Measurements from ENCODE around the gene NOL6.

The NOL6 gene

DNA sequence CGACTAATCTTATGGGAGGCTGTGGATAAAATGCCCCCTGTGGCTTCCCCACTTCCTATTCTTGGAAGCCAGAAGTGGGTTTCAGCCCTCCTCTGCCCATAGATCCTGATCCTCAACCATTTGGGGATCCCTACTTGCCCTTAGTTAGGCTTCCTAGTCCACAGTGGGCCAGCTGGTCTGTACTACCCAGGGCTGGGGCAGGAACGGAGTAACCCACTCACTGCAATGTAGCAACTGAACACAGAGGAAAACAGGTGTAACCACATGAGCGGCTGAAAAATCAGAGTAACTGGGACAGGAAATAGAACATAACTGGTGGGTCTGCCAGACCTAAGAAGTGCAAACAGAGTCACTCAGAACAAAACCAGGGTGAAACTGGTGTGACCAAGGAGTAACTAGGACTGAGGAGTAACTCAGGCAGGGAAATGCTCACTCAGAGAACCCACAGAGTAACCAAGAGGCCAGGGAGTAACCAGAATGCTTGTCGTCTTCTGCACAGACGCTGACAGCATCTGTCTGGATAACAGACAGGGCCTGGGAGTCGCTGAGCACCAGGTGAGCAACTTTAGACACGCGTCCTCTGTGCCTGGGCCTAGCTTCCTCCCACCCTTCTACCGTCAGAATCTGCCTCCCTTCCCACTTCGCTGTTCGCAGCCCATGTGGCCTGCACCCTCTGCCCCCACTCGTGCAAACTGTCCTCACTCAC lies 27.3 kb downstream of the NOL6 start:
- no peaks in the 10 kb centered on the region for H3K9me2 ChIP-seq (replicated peaks; ENCODE audit: insufficient read depth, low read length)
- H3K4me3 ChIP-seq (ENCODE audit: low read length), result peak overlapping the region; percentile 92
- H3K27ac ChIP-seq (ENCODE audit: low read length), result peak overlapping the region; percentile 93
- H2AFZ ChIP-seq (ENCODE audit: low read length), result peak overlapping the region; percentile 71
- H3F3A ChIP-seq (ENCODE audit: insufficient read depth, low read length), result peaks cover 17% of the 10 kb centered on the region
- peak overlapping the region; percentile 84 for H3K9ac ChIP-seq (ENCODE audit: low read length)
- H3K4me1 ChIP-seq (ENCODE audit: low read length), result peaks cover 16% of the 10 kb centered on the region
- H3K4me2 ChIP-seq (ENCODE audit: low read depth, low read length), result peak overlapping the region; percentile 96
- H3K27me3 ChIP-seq (replicated peaks; ENCODE audit: insufficient read depth, low read length), result no peaks in the 10 kb centered on the region
- peak; percentile 86 for DNase-seq
- no peaks in the 10 kb centered on the region for H3K9me3 ChIP-seq (replicated peaks; ENCODE audit: insufficient read depth, low read length)
- H3K79me2 ChIP-seq (ENCODE audit: low read length), result peaks cover 48% of the 10 kb centered on the region
- H3K36me3 ChIP-seq (replicated peaks; ENCODE audit: insufficient read depth, low read length), result peaks cover 4% of the 10 kb centered on the region
- no peaks in the 10 kb centered on the region for H4K20me1 ChIP-seq (ENCODE audit: insufficient read depth, low read length)
- TF ChIP-seq, protein P1, sequence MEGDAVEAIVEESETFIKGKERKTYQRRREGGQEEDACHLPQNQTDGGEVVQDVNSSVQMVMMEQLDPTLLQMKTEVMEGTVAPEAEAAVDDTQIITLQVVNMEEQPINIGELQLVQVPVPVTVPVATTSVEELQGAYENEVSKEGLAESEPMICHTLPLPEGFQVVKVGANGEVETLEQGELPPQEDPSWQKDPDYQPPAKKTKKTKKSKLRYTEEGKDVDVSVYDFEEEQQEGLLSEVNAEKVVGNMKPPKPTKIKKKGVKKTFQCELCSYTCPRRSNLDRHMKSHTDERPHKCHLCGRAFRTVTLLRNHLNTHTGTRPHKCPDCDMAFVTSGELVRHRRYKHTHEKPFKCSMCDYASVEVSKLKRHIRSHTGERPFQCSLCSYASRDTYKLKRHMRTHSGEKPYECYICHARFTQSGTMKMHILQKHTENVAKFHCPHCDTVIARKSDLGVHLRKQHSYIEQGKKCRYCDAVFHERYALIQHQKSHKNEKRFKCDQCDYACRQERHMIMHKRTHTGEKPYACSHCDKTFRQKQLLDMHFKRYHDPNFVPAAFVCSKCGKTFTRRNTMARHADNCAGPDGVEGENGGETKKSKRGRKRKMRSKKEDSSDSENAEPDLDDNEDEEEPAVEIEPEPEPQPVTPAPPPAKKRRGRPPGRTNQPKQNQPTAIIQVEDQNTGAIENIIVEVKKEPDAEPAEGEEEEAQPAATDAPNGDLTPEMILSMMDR (IDR thresholded peaks at IDR 0.05; ENCODE audit: low read length), result no peak
- TF ChIP-seq EZH2phosphoT487 (IDR thresholded peaks at IDR 0.05; ENCODE audit: low read length) (no peak), EZH2 (optimal IDR thresholded peaks at IDR 0.05; ENCODE audit: low read depth, low read length) (no peak)

DNA sequence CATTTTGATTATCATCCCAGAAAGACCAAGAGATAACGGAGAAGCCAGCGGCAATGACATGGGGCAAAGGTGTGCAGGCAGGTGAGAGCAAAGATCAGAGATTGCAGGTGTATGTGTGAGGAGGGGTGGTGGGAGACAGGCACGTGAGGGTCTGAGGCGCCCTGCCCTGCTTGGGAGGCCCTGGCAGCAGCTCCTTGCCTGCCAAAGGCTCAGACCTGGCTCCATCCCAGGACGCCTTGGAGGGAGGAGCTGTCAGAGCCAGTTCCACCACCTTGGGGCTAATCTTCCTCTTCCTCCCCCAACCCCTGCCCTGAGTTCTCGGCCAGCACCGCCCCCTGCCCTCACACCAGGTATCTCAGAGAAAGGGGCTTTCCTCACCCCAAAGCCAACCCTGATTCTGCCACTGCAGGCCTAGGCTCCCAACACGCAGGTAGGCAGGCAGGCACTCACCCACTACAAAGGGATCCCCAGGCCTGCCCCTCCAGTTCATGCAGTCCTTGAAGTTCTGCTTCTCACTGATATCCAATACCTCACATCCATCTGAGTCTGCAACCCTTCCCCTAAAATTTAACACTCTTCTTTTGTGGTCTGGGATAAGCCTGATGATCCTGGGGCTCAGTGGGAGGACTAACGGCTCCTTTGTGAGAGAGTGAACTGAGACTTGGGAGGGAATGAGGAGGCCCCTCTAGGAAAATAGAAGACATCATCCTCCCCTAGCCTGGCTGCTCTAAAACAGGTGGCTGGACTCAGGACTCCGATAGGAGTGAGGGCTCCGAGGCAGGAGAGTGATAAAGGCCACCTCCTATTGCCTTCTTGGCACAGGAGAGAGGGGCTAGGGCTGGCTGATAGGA lies 28.1 kb downstream of the NOL6 start:
- peaks cover 16% of the 10 kb centered on the region for H3K4me1 ChIP-seq (ENCODE audit: low read length)
- H2AFZ ChIP-seq (ENCODE audit: low read length), result no peak overlapping the region
- no peaks in the 10 kb centered on the region for H4K20me1 ChIP-seq (ENCODE audit: insufficient read depth, low read length)
- TF ChIP-seq EZH2 (optimal IDR thresholded peaks at IDR 0.05; ENCODE audit: low read depth, low read length) (no peak), EZH2phosphoT487 (IDR thresholded peaks at IDR 0.05; ENCODE audit: low read length) (no peak)
- TF ChIP-seq, protein P1 (IDR thresholded peaks at IDR 0.05; ENCODE audit: low read length), result no peak
- peaks cover 17% of the 10 kb centered on the region for H3F3A ChIP-seq (ENCODE audit: insufficient read depth, low read length)
- H3K4me2 ChIP-seq (ENCODE audit: low read depth, low read length), result peak overlapping the region; percentile 96
- peak overlapping the region; percentile 93; the same call in 1 of the 2 replicates for H3K27ac ChIP-seq (ENCODE audit: low read length)
- peaks cover 48% of the 10 kb centered on the region for H3K79me2 ChIP-seq (ENCODE audit: low read length)
- peak overlapping the region; percentile 84 for H3K9ac ChIP-seq (ENCODE audit: low read length)
- H3K9me2 ChIP-seq (replicated peaks; ENCODE audit: insufficient read depth, low read length), result no peaks in the 10 kb centered on the region
- no peaks in the 10 kb centered on the region for H3K27me3 ChIP-seq (replicated peaks; ENCODE audit: insufficient read depth, low read length)
- peak overlapping the region; percentile 92 for H3K4me3 ChIP-seq (ENCODE audit: low read length)
- no peaks in the 10 kb centered on the region for H3K9me3 ChIP-seq (replicated peaks; ENCODE audit: insufficient read depth, low read length)
- DNase-seq, result no peak
- peaks cover 4% of the 10 kb centered on the region for H3K36me3 ChIP-seq (replicated peaks; ENCODE audit: insufficient read depth, low read length)

DNA sequence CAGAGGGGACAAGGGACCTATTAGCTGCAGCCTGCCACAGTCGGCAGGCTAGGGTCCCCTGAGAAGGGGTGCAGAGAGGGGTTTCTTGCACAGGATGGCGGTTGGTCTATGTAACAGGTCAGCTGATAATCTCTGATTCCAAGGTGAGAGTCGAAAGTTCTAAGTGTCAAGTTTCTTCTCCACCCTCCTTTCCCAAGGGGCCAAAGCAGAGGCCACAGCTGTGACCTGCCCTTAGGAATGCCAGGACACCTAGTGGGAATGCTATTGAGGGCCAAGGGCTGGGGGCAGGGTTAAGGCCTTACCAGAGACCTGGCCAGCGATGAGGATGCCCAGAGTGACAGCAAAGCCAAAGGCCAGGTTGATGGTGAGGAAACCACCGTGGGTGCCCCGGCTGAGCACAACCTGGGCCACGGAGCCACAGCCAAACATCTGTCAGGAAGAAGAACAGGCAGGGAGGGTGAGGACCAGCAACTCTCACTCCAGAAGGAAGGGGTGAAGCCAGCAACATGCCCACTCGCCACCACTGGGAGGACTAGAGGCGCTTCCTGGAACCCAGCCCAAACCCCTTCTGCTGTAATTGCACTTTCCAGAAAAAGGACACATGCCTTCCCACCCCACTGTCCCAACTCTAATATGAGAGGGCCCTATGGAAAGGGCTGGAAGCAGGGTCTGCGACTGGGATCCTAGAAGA lies 30.1 kb downstream of the NOL6 start:
- peaks cover 48% of the 10 kb centered on the region for H3K79me2 ChIP-seq (ENCODE audit: low read length)
- H3F3A ChIP-seq (ENCODE audit: insufficient read depth, low read length), result peaks cover 17% of the 10 kb centered on the region
- peaks cover 4% of the 10 kb centered on the region for H3K36me3 ChIP-seq (replicated peaks; ENCODE audit: insufficient read depth, low read length)
- no peaks in the 10 kb centered on the region for H4K20me1 ChIP-seq (ENCODE audit: insufficient read depth, low read length)
- no peak overlapping the region for H3K4me2 ChIP-seq (ENCODE audit: low read depth, low read length)
- no peaks in the 10 kb centered on the region for H3K9me2 ChIP-seq (replicated peaks; ENCODE audit: insufficient read depth, low read length)
- H3K27me3 ChIP-seq (replicated peaks; ENCODE audit: insufficient read depth, low read length), result no peaks in the 10 kb centered on the region
- no peak overlapping the region for H3K27ac ChIP-seq (ENCODE audit: low read length)
- no peak overlapping the region for H3K4me3 ChIP-seq (ENCODE audit: low read length)
- H2AFZ ChIP-seq (ENCODE audit: low read length), result no peak overlapping the region
- TF ChIP-seq EZH2phosphoT487 (IDR thresholded peaks at IDR 0.05; ENCODE audit: low read length) (no peak), EZH2 (optimal IDR thresholded peaks at IDR 0.05; ENCODE audit: low read depth, low read length) (no peak)
- TF ChIP-seq, protein P1 (IDR thresholded peaks at IDR 0.05; ENCODE audit: low read length), result no peak
- H3K9ac ChIP-seq (ENCODE audit: low read length), result no peak overlapping the region
- DNase-seq, result no peak
- H3K4me1 ChIP-seq (ENCODE audit: low read length), result peaks cover 16% of the 10 kb centered on the region
- no peaks in the 10 kb centered on the region for H3K9me3 ChIP-seq (replicated peaks; ENCODE audit: insufficient read depth, low read length)
